Adrenal gland (tissue), 12 donors: ENCODE data around the gene HORMAD2. TPM values are rescaled to one million over a fixed set of nuclear protein-coding genes. Genes with fewer than 3 reads are reported as not detected.

Experiments used
- DNase-seq, 7 donors: peaks; one replicate each; pipeline ENCODE4 v3.0.0-alpha.2; 2019 to 2020
- H3K27ac ChIP-seq, 5 donors: fragments of 200-600 bp; sonication (generic) in 4 of 5; 1 replicate in 3 of 5; 2 replicates in 2 of 5; pipeline versions ENCODE4 v1.5.1 to v1.8.0; 2016 to 2020; ENCODE audit warnings: mild to moderate bottlenecking in 1 of 5
- H3K27me3 ChIP-seq: fragments of 200-600 bp; 2 replicates; pipeline ENCODE4 v1.8.0; 2021
- H3K36me3 ChIP-seq, 2 donors: fragments of 200-600 bp; replicated peaks in 1 of 2; 1 replicate in 1 of 2; 2 replicates in 1 of 2; pipeline versions ENCODE4 v1.5.1 to v1.8.0; 2018 to 2022
- H3K4me1 ChIP-seq, 2 donors: fragments of 200-600 bp; replicated peaks in 1 of 2; 1 replicate in 1 of 2; 2 replicates in 1 of 2; pipeline versions ENCODE4 v1.5.1 to v1.8.0; 2018 to 2021
- H3K4me3 ChIP-seq, 4 donors: fragments of 200-600 bp; sonication (generic) in 3 of 4; one replicate each; pipeline ENCODE4 v1.5.1; 2016 to 2018
- H3K9me3 ChIP-seq, 3 donors: fragments of 200-600 bp; sonication (generic) in 1 of 3; replicated peaks in 1 of 3; 1 replicate in 2 of 3; 2 replicates in 1 of 3; pipeline versions ENCODE4 v1.5.1 to v1.8.0; 2016 to 2021
- POLR2A ChIP-seq, 2 donors: fragments of 450-650 bp; IDR thresholded peaks; one replicate each; pipeline ENCODE4 v1.6.1; 2017; ENCODE audit warnings: antibody characterized with exemption in 2 of 2, mild to moderate bottlenecking in 2 of 2, moderate library complexity in 1 of 2
- WGBS, 4 donors: extraction: QIAGEN DNeasy Blood & Tissue Kit in 2 of 4; methylation state at CpG; one replicate each; pipeline versions ENCODE4 v1.1.5 to v1.1.7; 2013 to 2017; 5-methylcytosine and 5-hydroxymethylcytosine counted together
- intact Hi-C, 2 donors: fragments of 100-400 bp; cut with DNase I; formaldehyde crosslinking; loops; one replicate each; pipeline versions ENCODE4 v1.14.1 to v1.15.0; 2022 to 2023
- polyA plus RNA-seq, 3 donors: library from polyadenylated mRNA; stranded (reverse); fragments of 200-250 nt in 2 of 3; fragments of 350-450 nt in 1 of 3; fragmentation: Illumina TruSeq in 1 of 3; extraction: RNeasy Lipid Tissue Mini Kit (QIAGEN cat#74804) in 1 of 3; gene quantifications; one replicate each; pipeline ENCODE4 v1.2.3, GENCODE V29; 2013 to 2014
- total RNA-seq, 9 donors: library from RNA; depleted of rRNA in 4 of 9; stranded (reverse); fragments of >200 nt in 4 of 9; fragments of 120-200 nt in 1 of 9; fragmentation: NEBNext Ultra II Directional in 1 of 9; extraction: Animal tissue kit (Norgen Biotek cat#: 25700) in 1 of 9; gene quantifications; one replicate each; pipeline versions ENCODE4 v1.1.0 to v1.2.4, GENCODE V29; 2013 to 2023
- TF ChIP-seq, protein P1 (sequence below), 6 experiments: fragments of 450-650 bp in 4 of 6; fragments of 200-600 bp in 2 of 6; sonication (generic) in 1 of 6; IDR thresholded peaks; 1 replicate in 5 of 6; 2 replicates in 1 of 6; pipeline versions ENCODE4 v1.5.1 to v1.8.0; 2016 to 2021; ENCODE audit warnings: antibody characterized with exemption in 6 of 6, mild to moderate bottlenecking in 2 of 6, moderate library complexity in 1 of 6
- donor health status: healthy with polysubstance abuse.
- donor health status: Bipolar disorder and iron deficiency.
- donor health status: DM: yes; HTN: yes; CAD: no.
- donor health status: DM: no; HTN: no; CAD: no.
- donor health status: DM: no; HTN: no; CAD: no.
- donor health status: DM: yes; HTN: yes; CAD: no.

The HORMAD2 gene
- total and polyA plus RNA-seq, 12 donors: not detected

DNA sequence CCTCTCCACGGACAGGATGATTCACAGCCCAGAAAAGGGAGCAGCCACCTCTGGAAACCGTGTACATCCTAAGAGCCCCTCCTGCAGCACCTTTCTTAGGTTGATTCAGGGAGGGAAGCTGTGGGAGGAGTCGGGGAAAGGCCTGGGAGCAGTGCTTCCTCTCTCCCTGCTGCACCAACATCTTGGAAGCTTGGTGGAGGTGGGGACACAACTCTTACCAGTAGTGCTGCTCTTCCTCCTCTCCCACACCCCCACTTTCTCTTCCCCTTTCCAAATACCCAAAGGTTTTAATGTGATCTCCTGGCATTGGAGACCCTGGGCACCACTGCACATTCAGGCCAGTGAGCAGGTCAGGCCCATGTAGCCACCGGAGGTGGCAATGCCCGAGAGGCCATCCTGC lies 46.4 kb upstream of the HORMAD2 start:
- peaks cover 0 to under 1% of the 10 kb centered on the region in 2 donors for H3K36me3 ChIP-seq
- no peaks in the 10 kb centered on the region for H3K9me3 ChIP-seq
- WGBS, 4 donors: 57 to 81% (median 64%) methylated on average over 4 to 5 of the region's 5 CpGs
- no peak overlapping the region for H3K27ac ChIP-seq
- peaks cover 0 to 4% of the 10 kb centered on the region in 2 donors for H3K4me1 ChIP-seq
- no peak overlapping the region for H3K4me3 ChIP-seq
- TF ChIP-seq, protein P1, sequence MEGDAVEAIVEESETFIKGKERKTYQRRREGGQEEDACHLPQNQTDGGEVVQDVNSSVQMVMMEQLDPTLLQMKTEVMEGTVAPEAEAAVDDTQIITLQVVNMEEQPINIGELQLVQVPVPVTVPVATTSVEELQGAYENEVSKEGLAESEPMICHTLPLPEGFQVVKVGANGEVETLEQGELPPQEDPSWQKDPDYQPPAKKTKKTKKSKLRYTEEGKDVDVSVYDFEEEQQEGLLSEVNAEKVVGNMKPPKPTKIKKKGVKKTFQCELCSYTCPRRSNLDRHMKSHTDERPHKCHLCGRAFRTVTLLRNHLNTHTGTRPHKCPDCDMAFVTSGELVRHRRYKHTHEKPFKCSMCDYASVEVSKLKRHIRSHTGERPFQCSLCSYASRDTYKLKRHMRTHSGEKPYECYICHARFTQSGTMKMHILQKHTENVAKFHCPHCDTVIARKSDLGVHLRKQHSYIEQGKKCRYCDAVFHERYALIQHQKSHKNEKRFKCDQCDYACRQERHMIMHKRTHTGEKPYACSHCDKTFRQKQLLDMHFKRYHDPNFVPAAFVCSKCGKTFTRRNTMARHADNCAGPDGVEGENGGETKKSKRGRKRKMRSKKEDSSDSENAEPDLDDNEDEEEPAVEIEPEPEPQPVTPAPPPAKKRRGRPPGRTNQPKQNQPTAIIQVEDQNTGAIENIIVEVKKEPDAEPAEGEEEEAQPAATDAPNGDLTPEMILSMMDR (IDR thresholded peaks at IDR 0.05): no peak
- TF ChIP-seq POLR2A (IDR thresholded peaks at IDR 0.05): no peak
- intact Hi-C loops: no loop called here
- no peak for DNase-seq
- no peaks in the 10 kb centered on the region for H3K27me3 ChIP-seq

DNA sequence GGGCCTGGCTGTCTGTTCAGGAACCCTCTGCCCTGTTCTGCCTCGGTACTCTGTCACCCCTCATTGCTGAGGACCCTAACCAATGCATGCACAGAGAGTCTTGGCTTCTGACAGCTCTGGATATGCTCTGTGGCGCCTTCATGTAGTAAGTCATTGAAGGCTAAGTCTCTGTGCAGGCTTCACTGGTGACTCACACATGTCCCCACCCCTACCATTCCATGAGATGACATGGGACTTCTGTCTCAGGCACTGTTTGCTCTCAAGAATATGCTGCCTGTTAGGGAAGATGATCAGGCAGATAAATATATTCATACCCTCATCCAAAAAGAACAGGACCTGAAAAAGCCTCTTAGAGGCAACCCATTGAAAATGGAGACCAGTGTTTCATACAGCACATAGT lies 43.6 kb upstream of the HORMAD2 start:
- H3K27ac ChIP-seq: no peak overlapping the region
- H3K4me1 ChIP-seq: no peaks in the 10 kb centered on the region
- 60 to 89% (median 86%) methylated on average over 1 to 2 of the region's 2 CpGs for WGBS, 4 donors
- TF ChIP-seq POLR2A (IDR thresholded peaks at IDR 0.05): no peak
- TF ChIP-seq, protein P1 (IDR thresholded peaks at IDR 0.05): no peak
- no peaks in the 10 kb centered on the region for H3K27me3 ChIP-seq
- intact Hi-C loops: no loop called here
- no peaks in the 10 kb centered on the region for H3K36me3 ChIP-seq
- no peaks in the 10 kb centered on the region for H3K9me3 ChIP-seq
- DNase-seq: no peak
- no peak overlapping the region for H3K4me3 ChIP-seq

DNA sequence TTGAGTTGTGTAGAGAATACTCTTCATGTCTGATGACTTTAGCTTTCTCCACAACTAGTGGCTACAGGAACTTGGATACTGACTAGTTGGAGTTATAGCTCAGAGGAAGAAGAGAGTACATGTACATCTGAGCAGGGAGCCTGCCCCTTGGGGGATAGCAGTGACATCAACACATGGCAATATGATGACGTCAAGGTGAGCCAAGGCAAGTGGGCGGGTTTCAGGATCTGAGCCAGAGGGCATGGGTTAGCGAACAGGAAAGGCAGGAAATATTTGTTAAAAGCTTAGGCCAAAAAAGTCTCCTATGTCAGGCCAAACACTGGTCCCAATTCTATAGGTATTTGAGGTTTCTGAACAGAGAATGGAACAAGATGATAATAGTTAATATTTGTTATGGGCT lies 42.0 kb upstream of the HORMAD2 start:
- no peak for DNase-seq
- H3K27me3 ChIP-seq: no peaks in the 10 kb centered on the region
- no peak overlapping the region for H3K4me3 ChIP-seq
- no peaks in the 10 kb centered on the region for H3K36me3 ChIP-seq
- WGBS, 4 donors: 44 to 60% (median 54%) methylated on average over 3 of the region's 3 CpGs
- no peak overlapping the region for H3K27ac ChIP-seq
- H3K4me1 ChIP-seq: no peaks in the 10 kb centered on the region
- no peaks in the 10 kb centered on the region for H3K9me3 ChIP-seq
- intact Hi-C loops: no loop called here
- TF ChIP-seq POLR2A (IDR thresholded peaks at IDR 0.05): no peak
- TF ChIP-seq, protein P1 (IDR thresholded peaks at IDR 0.05): no peak

DNA sequence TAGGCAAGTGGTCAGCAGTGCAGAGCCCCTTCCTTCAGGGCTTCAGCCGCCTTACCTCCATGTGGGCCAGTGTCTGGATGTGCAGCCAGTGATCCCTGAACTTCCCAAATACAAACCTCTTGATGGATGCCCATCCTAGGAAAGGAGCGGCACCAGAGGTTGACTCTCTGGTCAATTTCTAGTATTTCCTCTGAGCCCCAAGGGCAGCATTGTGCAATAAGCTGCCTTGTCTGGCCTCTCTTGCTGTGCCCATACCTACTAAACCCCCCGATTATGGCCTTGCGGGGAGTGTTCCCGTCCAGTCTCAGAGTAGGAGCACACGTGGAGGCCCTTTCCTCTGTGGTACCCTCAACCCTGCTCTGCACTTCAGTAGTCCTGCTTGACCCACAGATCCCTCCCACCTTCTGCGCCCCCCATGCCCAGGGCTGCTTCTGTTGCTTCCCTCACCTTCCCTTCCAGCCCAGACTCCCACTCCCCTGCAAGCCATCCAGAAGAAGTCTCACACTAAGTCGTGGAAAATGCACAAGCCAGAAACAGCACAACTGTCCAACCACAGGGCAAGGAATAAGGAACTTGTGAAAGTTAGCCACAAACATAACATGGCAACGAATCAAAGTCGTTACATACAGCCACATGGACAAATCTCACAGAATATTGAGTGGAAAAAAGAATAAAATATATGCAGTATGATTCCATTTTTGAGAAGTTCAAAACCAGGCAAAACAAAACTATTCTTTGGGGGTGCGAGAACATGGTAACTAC lies 39.6 kb upstream of the HORMAD2 start:
- no peak overlapping the region for H3K4me3 ChIP-seq
- peaks cover 6 to 12% of the 10 kb centered on the region in 2 donors for H3K4me1 ChIP-seq
- no peak for TF ChIP-seq POLR2A (IDR thresholded peaks at IDR 0.05)
- TF ChIP-seq, protein P1 (IDR thresholded peaks at IDR 0.05): no peak
- intact Hi-C loops: no loop called here
- no peaks in the 10 kb centered on the region for H3K9me3 ChIP-seq
- no peak for DNase-seq
- H3K27ac ChIP-seq: no peak overlapping the region
- H3K27me3 ChIP-seq: no peaks in the 10 kb centered on the region
- WGBS, 4 donors: 81 to 83% (median 82%) methylated on average over 9 to 11 of the region's 11 CpGs
- H3K36me3 ChIP-seq: no peaks in the 10 kb centered on the region
